BLaER1 (cell line): Measurements from ENCODE around the gene CYP17A1.
A peak's percentile ranks its signal among the peaks of the same experiment; 100 is the strongest.
"Not testable (repeated sequence)": the region's sequence is repeated elsewhere in the genome, so short reads cannot be mapped to it uniquely, and the experiment has no call there.

Source experiments
- H3K27ac ChIP-seq: shearing (Covaris generic); formaldehyde crosslinking; 2 replicates; pipeline ENCODE4 v1.8.1; 2022
- H3K27me3 ChIP-seq: shearing (Covaris generic); formaldehyde crosslinking; 2 replicates; pipeline ENCODE4 v1.8.1; 2022
- H3K36me3 ChIP-seq: shearing (Covaris generic); formaldehyde crosslinking; 2 replicates; pipeline ENCODE4 v1.8.1; 2022
- H3K4me1 ChIP-seq: shearing (Covaris generic); formaldehyde crosslinking; 2 replicates; pipeline ENCODE4 v1.8.1; 2022
- H3K4me2 ChIP-seq: shearing (Covaris generic); formaldehyde crosslinking; 2 replicates; pipeline ENCODE4 v1.8.1; 2022
- H3K4me3 ChIP-seq: shearing (Covaris generic); formaldehyde crosslinking; 2 replicates; pipeline ENCODE4 v1.8.1; 2022
- H3K9ac ChIP-seq: shearing (Covaris generic); formaldehyde crosslinking; 2 replicates; pipeline ENCODE4 v1.8.1; 2022
- H3K9me3 ChIP-seq: shearing (Covaris generic); formaldehyde crosslinking; 2 replicates; pipeline ENCODE4 v1.8.1; 2022
- H4K20me1 ChIP-seq: shearing (Covaris generic); formaldehyde crosslinking; 2 replicates; pipeline ENCODE4 v1.8.1; 2022
- Cebpa-rat ChIP-seq: shearing (Covaris generic); IDR thresholded peaks from 2 replicates; pipeline ENCODE4 v1.8.1; 2022

Gene CYP17A1

GRCh38 chr10:102863660-102864059 lies 26.4 kb upstream of the CYP17A1 start:
- H3K9ac ChIP-seq = no peak overlapping the region
- TF ChIP-seq Cebpa-rat = no peak
- H3K36me3 ChIP-seq = peaks cover 35% of the 10 kb centered on the region
- no peak overlapping the region for H3K4me2 ChIP-seq
- no peaks in the 10 kb centered on the region for H3K27me3 ChIP-seq
- H3K4me3 ChIP-seq = no peak overlapping the region
- H3K4me1 ChIP-seq = peaks cover 8% of the 10 kb centered on the region
- H4K20me1 ChIP-seq = no peaks in the 10 kb centered on the region
- H3K27ac ChIP-seq = no peak overlapping the region
- no peaks in the 10 kb centered on the region for H3K9me3 ChIP-seq

- Histone ChIP-seq H3K27ac (no peak overlapping the region), H3K9ac (no peak overlapping the region)
- TF ChIP-seq Cebpa-rat = no peak
These were observed 22.7 kb upstream of the CYP17A1 start for GRCh38 chr10:102859911-102860310.

GRCh38 chr10:102856758-102857424 lies 19.7 kb upstream of the CYP17A1 start:
- Histone ChIP-seq H3K9ac (no peak overlapping the region), H3K4me1 (peaks cover 19% of the 10 kb centered on the region), H3K4me3 (no peak overlapping the region), H3K36me3 (peaks cover 15% of the 10 kb centered on the region; the same call in 1 of the 2 replicates), H3K27me3 (no peaks in the 10 kb centered on the region), H3K9me3 (no peaks in the 10 kb centered on the region), H3K4me2 (no peak overlapping the region), H4K20me1 (no peaks in the 10 kb centered on the region), H3K27ac (no peak overlapping the region)
- TF ChIP-seq Cebpa-rat = no peak

More at GRCh38 chr10:102859911-102860310, 22.7 kb upstream of the CYP17A1 start:
- Histone ChIP-seq H4K20me1 (no peaks in the 10 kb centered on the region), H3K27me3 (no peaks in the 10 kb centered on the region), H3K4me3 (no peak overlapping the region), H3K4me2 (no peak overlapping the region), H3K36me3 (peaks cover 31% of the 10 kb centered on the region), H3K9me3 (no peaks in the 10 kb centered on the region), H3K4me1 (peaks cover 14% of the 10 kb centered on the region)

- not testable (repeated sequence) for H3K36me3 ChIP-seq, H3K9ac ChIP-seq, H3K9me3 ChIP-seq, H3K4me3 ChIP-seq, H4K20me1 ChIP-seq, H3K27ac ChIP-seq, H3K27me3 ChIP-seq
- peak overlapping the region; percentile 47 for H3K4me2 ChIP-seq
- H3K4me1 ChIP-seq = peaks cover 19% of the 10 kb centered on the region
These were observed 18.7 kb upstream of the CYP17A1 start for GRCh38 chr10:102855731-102856436.

GRCh38 chr10:102853237-102853636 lies 16.0 kb upstream of the CYP17A1 start:
- H3K27me3 ChIP-seq, H3K27ac ChIP-seq, H3K9me3 ChIP-seq, H4K20me1 ChIP-seq, H3K4me3 ChIP-seq, H3K36me3 ChIP-seq, H3K4me2 ChIP-seq, H3K9ac ChIP-seq: not testable (repeated sequence)
- peaks cover 19% of the 10 kb centered on the region for H3K4me1 ChIP-seq

- Histone ChIP-seq H3K9ac (no peak overlapping the region), H3K36me3 (no peaks in the 10 kb centered on the region), H3K4me3 (no peak overlapping the region), H3K4me1 (peaks cover 6% of the 10 kb centered on the region), H3K4me2 (no peak overlapping the region), H4K20me1 (no peaks in the 10 kb centered on the region), H3K27me3 (no peaks in the 10 kb centered on the region), H3K9me3 (peaks cover 2% of the 10 kb centered on the region; the same call in 1 of the 2 replicates), H3K27ac (no peak overlapping the region)
- TF ChIP-seq Cebpa-rat = no peak
These were observed 12.9 kb upstream of the CYP17A1 start for GRCh38 chr10:102850025-102850518.

- Histone ChIP-seq H3K27me3 (no peaks in the 10 kb centered on the region), H3K4me1 (no peaks in the 10 kb centered on the region), H3K4me2 (no peak overlapping the region), H3K9me3 (peaks cover 18% of the 10 kb centered on the region), H3K9ac (no peak overlapping the region), H3K4me3 (no peak overlapping the region), H3K27ac (no peak overlapping the region), H4K20me1 (no peaks in the 10 kb centered on the region), H3K36me3 (no peaks in the 10 kb centered on the region)
- no peak for TF ChIP-seq Cebpa-rat
These were observed 8.2 kb upstream of the CYP17A1 start for GRCh38 chr10:102845352-102845902.

- H3K4me1 ChIP-seq, H3K36me3 ChIP-seq, H3K9ac ChIP-seq, H3K4me3 ChIP-seq, H4K20me1 ChIP-seq, H3K27ac ChIP-seq, H3K27me3 ChIP-seq, H3K4me2 ChIP-seq: not testable (repeated sequence)
- H3K9me3 ChIP-seq = peaks cover 18% of the 10 kb centered on the region
These were observed 7.1 kb upstream of the CYP17A1 start for GRCh38 chr10:102844190-102844776.

GRCh38 chr10:102843139-102843538 lies 5.9 kb upstream of the CYP17A1 start:
- not testable (repeated sequence) for H3K27me3 ChIP-seq, H3K4me3 ChIP-seq, H3K9ac ChIP-seq, H4K20me1 ChIP-seq, H3K4me2 ChIP-seq, H3K4me1 ChIP-seq, H3K27ac ChIP-seq, H3K36me3 ChIP-seq
- peaks cover 25% of the 10 kb centered on the region for H3K9me3 ChIP-seq

GRCh38 chr10:102841827-102842345 lies 4.7 kb upstream of the CYP17A1 start:
- no peaks in the 10 kb centered on the region for H3K4me1 ChIP-seq
- H3K4me3 ChIP-seq = no peak overlapping the region
- no peaks in the 10 kb centered on the region for H4K20me1 ChIP-seq
- no peaks in the 10 kb centered on the region for H3K27me3 ChIP-seq
- H3K9me3 ChIP-seq = peaks cover 38% of the 10 kb centered on the region
- no peak overlapping the region for H3K4me2 ChIP-seq
- H3K9ac ChIP-seq = no peak overlapping the region
- H3K27ac ChIP-seq = no peak overlapping the region
- H3K36me3 ChIP-seq = no peaks in the 10 kb centered on the region
- no peak for TF ChIP-seq Cebpa-rat

- H3K9ac ChIP-seq, H3K4me1 ChIP-seq, H3K36me3 ChIP-seq, H3K4me3 ChIP-seq, H3K27ac ChIP-seq, H3K4me2 ChIP-seq, H4K20me1 ChIP-seq, H3K27me3 ChIP-seq: not testable (repeated sequence)
- H3K9me3 ChIP-seq = peaks cover 22% of the 10 kb centered on the region
These were observed 1.2 kb upstream of the CYP17A1 start for GRCh38 chr10:102838276-102838927.
